ENCODE results near the gene SPEN.
"Not testable (repeated sequence)": the region's sequence is repeated elsewhere in the genome, so short reads cannot be mapped to it uniquely, and the experiment has no call there.

Gene SPEN

GRCh38 chr1:15977947-15978346, 130.4 kb downstream of the SPEN start:
- DNase-seq (ENCODE audit: low read depth in 4 of 4, low spot score in 1 of 4) = not testable (repeated sequence)

- no peak for DNase-seq (ENCODE audit: low read depth in 4 of 4, low spot score in 1 of 4)
Observed at GRCh38 chr1:15981679-15982078, 134.2 kb downstream of the SPEN start.

GRCh38 chr1:15983275-15983674, 135.8 kb downstream of the SPEN start:
- no peak for DNase-seq (ENCODE audit: low read depth in 4 of 4, low spot score in 1 of 4)

GRCh38 chr1:15985611-15986297, 138.2 kb downstream of the SPEN start:
- no peak for DNase-seq (ENCODE audit: low read depth in 4 of 4, low spot score in 1 of 4)

GRCh38 chr1:15988856-15989736, 141.6 kb downstream of the SPEN start:
- DNase-seq (ENCODE audit: low read depth in 4 of 4, low spot score in 1 of 4) = no peak

- DNase-seq (ENCODE audit: low read depth in 4 of 4, low spot score in 1 of 4) = no peak
Observed at GRCh38 chr1:15989776-15990175, 142.3 kb downstream of the SPEN start.
